GM12892 (cell line): ENCODE results near the gene RHEB.

Experiments
- POLR2A ChIP-seq: IDR thresholded peaks from 2 replicates; pipeline ENCODE4 v1.6.1; 2011; ENCODE audit warnings: low read depth, low read length, control low read depth
- POLR2AphosphoS5 ChIP-seq: IDR thresholded peaks from 2 replicates; pipeline ENCODE4 v1.6.1; 2011; ENCODE audit warnings: low read depth, low read length, control low read depth
- TAF1 ChIP-seq: IDR thresholded peaks from 2 replicates; pipeline ENCODE4 v1.6.1; 2011; ENCODE audit warnings: low read depth, mild to moderate bottlenecking, control low read depth, low read length, borderline replicate concordance

- TF ChIP-seq POLR2A (no peak), POLR2AphosphoS5 (no peak), TAF1 (no peak)
Measured at GRCh38 chr7:151457534-151457933, 62.2 kb downstream of the RHEB start.
